Colonic mucosa (tissue), 4 donors: Measurements from ENCODE around the gene P2RY6. TPM values are rescaled to one million over a fixed set of nuclear protein-coding genes. Genes with fewer than 3 reads are reported as not detected.
A peak's percentile ranks its signal among the peaks of the same experiment; 100 is the strongest.

ENCODE experiments used
- DNase-seq: peaks from one replicate; pipeline ENCODE4 v3.0.0-alpha.2; 2020
- H3K27ac ChIP-seq: fragments of 200-600 bp; one replicate; pipeline ENCODE4 v1.8.0; 2021
- H3K27me3 ChIP-seq: fragments of 200-600 bp; one replicate; pipeline ENCODE4 v1.8.0; 2021
- H3K36me3 ChIP-seq: fragments of 200-600 bp; one replicate; pipeline ENCODE4 v1.8.0; 2021
- H3K4me1 ChIP-seq: fragments of 200-600 bp; one replicate; pipeline ENCODE4 v1.8.0; 2021; ENCODE audit warnings: mild to moderate bottlenecking
- H3K4me3 ChIP-seq: fragments of 200-600 bp; one replicate; pipeline ENCODE4 v1.8.0; 2021
- H3K9ac ChIP-seq, 2 donors: one replicate each; pipeline ENCODE4 v1.7.0; 2013; ENCODE audit warnings: control low read depth in 2 of 2, low read depth in 2 of 2, low read length in 2 of 2
- H3K9me3 ChIP-seq: fragments of 200-600 bp; one replicate; pipeline ENCODE4 v1.8.0; 2021
- intact Hi-C: fragments of 100-400 bp; cut with DNase I; formaldehyde crosslinking; loops from one replicate; pipeline ENCODE4 v1.14.1; 2022
- total RNA-seq, 2 donors: library from RNA; stranded (reverse); fragmentation: NEBNext Ultra II Directional in 1 of 2; extraction: Animal tissue kit (Norgen Biotek cat#: 25700) in 1 of 2; gene quantifications; one replicate each; pipeline ENCODE4 v1.2.1, GENCODE V29; 2021
- TF ChIP-seq, protein P1 (sequence below): fragments of 200-600 bp; IDR thresholded peaks from one replicate; pipeline ENCODE4 v1.8.0; 2022; ENCODE audit warnings: antibody characterized with exemption, mild to moderate bottlenecking
- donor health status: healthy.
- donor health status: DM: no; HTN: no; CAD: no.
- donor health status: DM: no; HTN: no; CAD: no.

Gene P2RY6
- total RNA-seq, 2 donors from 2014 or later: 0.91 to 1.4 TPM

DNA sequence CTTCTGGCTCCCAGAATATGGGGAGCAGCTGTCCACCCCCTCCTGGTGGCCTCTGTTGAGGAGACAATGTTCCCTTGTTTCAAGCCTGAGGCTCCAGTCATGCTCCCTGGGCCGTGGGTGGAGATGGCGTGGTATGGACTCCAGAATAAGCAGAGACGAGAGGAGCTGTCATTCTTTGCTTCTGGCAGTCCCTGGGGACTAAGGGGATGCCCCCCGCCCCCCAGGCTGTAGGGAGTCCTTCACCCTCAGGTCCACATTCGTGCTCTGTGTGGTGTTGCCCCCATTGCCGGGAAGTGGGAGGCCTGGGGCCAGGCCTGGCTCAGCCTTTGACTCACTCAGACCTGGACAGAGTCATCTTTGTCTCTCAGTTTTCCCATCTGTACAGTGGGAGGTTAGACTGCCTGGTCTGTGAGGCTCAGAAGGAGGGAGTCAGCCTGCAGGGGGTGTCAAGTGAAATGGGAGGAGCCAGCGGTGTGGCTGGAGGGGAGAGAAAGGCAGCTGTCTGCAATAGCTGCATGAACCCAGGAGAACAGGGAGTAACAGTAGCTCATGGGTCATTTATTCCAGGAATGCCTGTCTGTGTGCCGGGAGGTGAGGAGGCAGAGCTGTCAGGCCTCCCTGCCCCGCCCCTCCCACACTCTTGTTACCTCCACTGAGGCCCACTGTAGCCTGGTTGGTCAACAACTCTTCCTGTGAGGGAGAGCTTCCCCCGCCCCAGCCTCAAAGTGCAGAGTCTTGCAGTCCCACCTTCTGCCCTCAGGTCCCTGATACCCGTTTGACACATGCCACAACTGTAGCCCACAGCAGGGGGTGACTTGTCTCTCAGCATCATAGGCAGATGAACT, 42.2 kb downstream of the P2RY6 start:
- DNase-seq: no peak
- intact Hi-C loops: no loop called here
- Histone ChIP-seq H3K27ac (peak overlapping the region; percentile 34), H3K9ac (peak overlapping the region in 1 of 2 donors; percentile 2), H3K36me3 (no peaks in the 10 kb centered on the region), H3K4me3 (no peak overlapping the region), H3K27me3 (no peaks in the 10 kb centered on the region), H3K9me3 (no peaks in the 10 kb centered on the region), H3K4me1 (no peaks in the 10 kb centered on the region)
- TF ChIP-seq, protein P1, sequence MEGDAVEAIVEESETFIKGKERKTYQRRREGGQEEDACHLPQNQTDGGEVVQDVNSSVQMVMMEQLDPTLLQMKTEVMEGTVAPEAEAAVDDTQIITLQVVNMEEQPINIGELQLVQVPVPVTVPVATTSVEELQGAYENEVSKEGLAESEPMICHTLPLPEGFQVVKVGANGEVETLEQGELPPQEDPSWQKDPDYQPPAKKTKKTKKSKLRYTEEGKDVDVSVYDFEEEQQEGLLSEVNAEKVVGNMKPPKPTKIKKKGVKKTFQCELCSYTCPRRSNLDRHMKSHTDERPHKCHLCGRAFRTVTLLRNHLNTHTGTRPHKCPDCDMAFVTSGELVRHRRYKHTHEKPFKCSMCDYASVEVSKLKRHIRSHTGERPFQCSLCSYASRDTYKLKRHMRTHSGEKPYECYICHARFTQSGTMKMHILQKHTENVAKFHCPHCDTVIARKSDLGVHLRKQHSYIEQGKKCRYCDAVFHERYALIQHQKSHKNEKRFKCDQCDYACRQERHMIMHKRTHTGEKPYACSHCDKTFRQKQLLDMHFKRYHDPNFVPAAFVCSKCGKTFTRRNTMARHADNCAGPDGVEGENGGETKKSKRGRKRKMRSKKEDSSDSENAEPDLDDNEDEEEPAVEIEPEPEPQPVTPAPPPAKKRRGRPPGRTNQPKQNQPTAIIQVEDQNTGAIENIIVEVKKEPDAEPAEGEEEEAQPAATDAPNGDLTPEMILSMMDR: no peak

DNA sequence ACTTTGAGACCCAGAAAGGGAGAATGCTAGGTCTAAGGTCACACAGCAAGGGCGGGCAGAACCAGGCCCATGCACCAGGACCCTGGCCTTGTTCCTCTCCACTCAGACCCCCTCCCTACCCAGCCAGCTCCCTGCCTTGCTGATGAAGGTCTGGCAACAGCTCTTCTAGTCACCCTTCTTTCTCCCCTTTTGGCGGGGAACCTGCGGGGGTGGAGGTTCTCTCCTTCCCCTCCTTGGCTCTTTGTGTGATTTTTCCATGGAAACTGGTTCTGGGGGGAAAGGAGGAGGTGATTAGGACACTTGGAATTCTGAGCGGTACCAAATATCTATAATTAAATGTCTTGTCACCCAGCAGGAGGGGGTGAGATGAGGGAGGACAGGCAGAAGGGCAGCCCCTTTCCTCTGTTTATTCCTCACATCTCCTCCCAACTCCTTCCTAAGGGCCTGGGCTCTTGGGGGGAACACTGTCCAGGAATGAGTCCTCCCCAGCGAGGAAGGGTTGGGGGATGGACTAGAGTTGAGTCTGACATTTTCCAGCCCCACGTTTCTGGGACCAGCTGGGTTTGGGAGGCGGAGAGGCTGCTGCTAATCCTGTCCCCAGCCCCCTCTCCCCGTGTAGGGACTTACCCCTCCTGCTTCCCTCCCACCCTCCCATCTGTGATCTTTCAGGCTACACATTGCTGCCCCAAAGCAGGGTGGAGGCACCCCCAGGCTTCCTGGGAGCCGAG, 43.3 kb downstream of the P2RY6 start:
- TF ChIP-seq, protein P1: no peak
- H3K9me3 ChIP-seq: no peaks in the 10 kb centered on the region
- no peak for DNase-seq
- H3K27ac ChIP-seq: peak overlapping the region; percentile 34
- no peak overlapping the region for H3K9ac ChIP-seq
- no peaks in the 10 kb centered on the region for H3K27me3 ChIP-seq
- no peak overlapping the region for H3K4me3 ChIP-seq
- H3K36me3 ChIP-seq: no peaks in the 10 kb centered on the region
- intact Hi-C loops: no loop called here
- no peaks in the 10 kb centered on the region for H3K4me1 ChIP-seq

DNA sequence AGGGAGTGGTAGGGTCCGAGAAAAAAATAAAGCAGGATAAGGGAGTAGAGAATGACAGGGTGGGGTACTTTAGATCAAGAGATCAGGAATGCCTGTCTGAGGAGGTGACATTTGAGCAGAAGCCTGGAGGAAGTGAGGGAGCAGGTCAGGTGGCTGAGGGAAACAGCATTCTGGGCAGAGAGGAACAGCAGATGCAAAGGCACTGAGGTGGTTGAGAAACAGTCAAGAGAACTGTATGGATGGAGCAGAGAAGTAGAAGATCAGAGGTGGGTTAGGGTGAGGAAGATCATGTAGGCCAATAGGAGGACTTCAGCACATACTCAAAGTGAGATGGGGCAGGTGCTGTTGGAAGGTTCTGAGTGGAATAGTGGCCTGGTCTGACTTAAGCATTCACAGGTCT, 44.3 kb downstream of the P2RY6 start:
- TF ChIP-seq, protein P1: no peak

DNA sequence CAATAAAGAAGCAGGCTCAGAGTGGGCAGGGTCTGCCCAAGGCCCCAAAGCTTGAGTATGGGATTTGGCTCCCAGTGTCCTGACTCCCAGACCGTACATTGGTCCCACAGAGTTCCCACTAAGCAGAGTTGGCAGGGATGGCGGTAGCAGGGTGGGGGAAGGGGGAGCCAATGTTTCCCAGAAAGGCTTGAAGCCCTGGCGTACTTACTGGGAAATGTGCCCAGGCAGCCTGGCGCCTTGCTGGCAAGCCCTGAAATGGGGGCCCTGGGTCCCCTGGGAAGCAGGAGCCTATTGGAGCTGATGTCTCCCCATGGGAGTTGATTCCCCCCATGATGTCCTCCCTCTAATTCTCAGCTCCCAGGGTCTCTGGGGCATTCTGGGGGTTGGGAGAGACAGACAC, 45.2 kb downstream of the P2RY6 start:
- TF ChIP-seq, protein P1: no peak
- H3K4me3 ChIP-seq: no peak overlapping the region
- H3K9ac ChIP-seq: no peak overlapping the region
- peak; percentile 39 for DNase-seq
- no peaks in the 10 kb centered on the region for H3K9me3 ChIP-seq
- H3K27ac ChIP-seq: no peak overlapping the region
- no peaks in the 10 kb centered on the region for H3K36me3 ChIP-seq
- no peaks in the 10 kb centered on the region for H3K27me3 ChIP-seq
- intact Hi-C loops: no loop called here
- H3K4me1 ChIP-seq: no peaks in the 10 kb centered on the region

More for the DNA sequence above, 44.3 kb downstream of the P2RY6 start:
- no peaks in the 10 kb centered on the region for H3K9me3 ChIP-seq
- H3K27ac ChIP-seq: peak overlapping the region; percentile 34
- H3K4me3 ChIP-seq: no peak overlapping the region
- no peaks in the 10 kb centered on the region for H3K4me1 ChIP-seq
- intact Hi-C loops: no loop called here
- DNase-seq: no peak
- no peak overlapping the region for H3K9ac ChIP-seq
- H3K27me3 ChIP-seq: no peaks in the 10 kb centered on the region
- H3K36me3 ChIP-seq: no peaks in the 10 kb centered on the region

DNA sequence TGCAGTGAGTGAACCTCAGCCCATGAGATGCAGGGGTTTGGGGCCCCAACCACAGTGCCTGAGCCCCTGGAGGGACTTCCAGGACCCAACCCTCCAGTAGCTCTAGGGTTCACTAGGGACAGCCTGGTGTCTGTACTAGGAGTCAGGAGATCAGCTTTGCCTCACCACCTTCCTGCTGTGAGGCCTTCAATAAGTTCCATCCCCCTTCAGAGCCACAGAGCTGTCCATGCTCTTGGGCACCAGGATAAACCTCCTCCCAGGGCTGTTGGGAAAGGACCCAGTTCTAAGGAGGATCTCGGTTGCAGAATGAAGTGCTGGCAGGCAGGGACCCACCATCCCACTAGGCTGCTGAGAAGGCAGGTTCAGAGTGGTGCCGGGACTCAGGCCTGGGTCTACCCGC, 45.7 kb downstream of the P2RY6 start:
- no peaks in the 10 kb centered on the region for H3K9me3 ChIP-seq
- no peaks in the 10 kb centered on the region for H3K27me3 ChIP-seq
- no peak overlapping the region for H3K27ac ChIP-seq
- intact Hi-C loops: no loop called here
- no peak overlapping the region for H3K9ac ChIP-seq
- DNase-seq: no peak
- TF ChIP-seq, protein P1: no peak
- no peaks in the 10 kb centered on the region for H3K4me1 ChIP-seq
- no peaks in the 10 kb centered on the region for H3K36me3 ChIP-seq
- no peak overlapping the region for H3K4me3 ChIP-seq
